Mesothelial cell of epicardium (in vitro differentiated cells): ENCODE results near the gene PHF8. TPM values are rescaled to one million over a fixed set of nuclear protein-coding genes. Genes with fewer than 3 reads are reported as not detected.

ENCODE experiments used
- DNase-seq, 2 experiments: peaks; one replicate each; pipeline ENCODE4 v3.0.0; 2021; ENCODE audit warnings: low spot score in 2 of 2; ENCODE audit not compliant: unreplicated experiment in 2 of 2
- H3K27ac Mint-ChIP-seq: 2 replicates; pipeline ENCODE4 v1.8.0; 2021; ENCODE audit warnings: mixed read lengths
- H3K27me3 Mint-ChIP-seq: 2 replicates; pipeline ENCODE4 v1.8.0; 2021; ENCODE audit warnings: low read depth, mixed read lengths
- H3K36me3 Mint-ChIP-seq: 2 replicates; pipeline ENCODE4 v1.8.0; 2021; ENCODE audit warnings: mixed read lengths
- H3K4me1 Mint-ChIP-seq: 2 replicates; pipeline ENCODE4 v1.8.0; 2021; ENCODE audit warnings: mixed read lengths
- H3K4me3 Mint-ChIP-seq: 2 replicates; pipeline ENCODE4 v1.8.0; 2021; ENCODE audit warnings: mild to moderate bottlenecking, moderate library complexity, mixed read lengths
- H3K9me3 Mint-ChIP-seq: 2 replicates; pipeline ENCODE4 v1.8.0; 2021; ENCODE audit warnings: mixed read lengths
- CTCF ChIP-seq: fragments of 200-600 bp; sonication (generic); IDR thresholded peaks from one replicate; pipeline ENCODE4 v1.5.0; 2021; ENCODE audit warnings: antibody characterized with exemption; ENCODE audit not compliant: unreplicated experiment
- total RNA-seq: library from RNA; stranded (reverse); gene quantifications from 3 replicates; pipeline ENCODE4 v1.2.1, GENCODE V29; 2021

PHF8 gene
- total RNA-seq, 1 donor from 2014 or later: 52.2 TPM

GRCh38 chrX:54024350-54024749 lies 19.9 kb downstream of the PHF8 start:
- Mint-ChIP-seq H3K4me3 (no peak overlapping the region), H3K36me3 (peaks cover 35% of the 10 kb centered on the region), H3K4me1 (no peaks in the 10 kb centered on the region), H3K9me3 (peaks cover 37% of the 10 kb centered on the region), H3K27me3 (no peaks in the 10 kb centered on the region), H3K27ac (no peak overlapping the region)
- DNase-seq: no peak
- TF ChIP-seq CTCF: no peak

GRCh38 chrX:54012830-54013500 lies 31.3 kb downstream of the PHF8 start:
- H3K36me3 Mint-ChIP-seq: peaks cover 36% of the 10 kb centered on the region

GRCh38 chrX:54007682-54008081 lies 36.6 kb downstream of the PHF8 start:
- DNase-seq: no peak
- peaks cover 28% of the 10 kb centered on the region for H3K36me3 Mint-ChIP-seq
- H3K4me1 Mint-ChIP-seq: no peaks in the 10 kb centered on the region
- TF ChIP-seq CTCF: no peak
- H3K4me3 Mint-ChIP-seq: no peak overlapping the region
- H3K27me3 Mint-ChIP-seq: no peaks in the 10 kb centered on the region
- peaks cover 23% of the 10 kb centered on the region for H3K9me3 Mint-ChIP-seq
- no peak overlapping the region for H3K27ac Mint-ChIP-seq

More at GRCh38 chrX:54012830-54013500, 31.3 kb downstream of the PHF8 start:
- no peak for TF ChIP-seq CTCF
- Mint-ChIP-seq H3K27ac (no peak overlapping the region), H3K27me3 (no peaks in the 10 kb centered on the region), H3K4me3 (no peak overlapping the region), H3K9me3 (peaks cover 19% of the 10 kb centered on the region), H3K4me1 (no peaks in the 10 kb centered on the region)
- no peak for DNase-seq

GRCh38 chrX:53997724-53998123 lies 46.5 kb downstream of the PHF8 start:
- H3K9me3 Mint-ChIP-seq: peaks cover 23% of the 10 kb centered on the region

DNA sequence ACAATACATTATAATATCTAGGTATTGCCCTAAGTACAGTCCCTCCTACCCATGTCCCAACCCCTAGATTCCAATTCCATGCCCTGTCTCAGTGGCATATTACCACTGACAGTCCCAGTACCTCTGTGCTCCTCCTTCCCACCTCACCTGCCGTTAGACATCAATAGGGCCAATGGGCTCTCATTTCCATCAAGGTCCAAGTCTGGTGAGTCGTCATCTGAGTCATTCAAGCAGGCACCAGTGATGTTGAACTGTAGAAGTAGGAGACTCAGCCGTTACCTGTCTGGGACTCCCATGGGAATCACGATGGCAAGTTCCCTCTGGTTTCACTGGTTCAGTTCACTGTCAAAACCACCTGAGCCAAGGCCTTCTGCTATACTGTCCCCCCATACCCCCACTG lies 51.7 kb downstream of the PHF8 start:
- Mint-ChIP-seq H3K27ac (no peak overlapping the region), H3K9me3 (peaks cover 20% of the 10 kb centered on the region), H3K4me3 (no peak overlapping the region), H3K36me3 (peaks cover 29% of the 10 kb centered on the region), H3K4me1 (no peaks in the 10 kb centered on the region), H3K27me3 (no peaks in the 10 kb centered on the region)
- DNase-seq: no peak
- no peak for TF ChIP-seq CTCF

More at GRCh38 chrX:53997724-53998123, 46.5 kb downstream of the PHF8 start:
- DNase-seq: no peak
- Mint-ChIP-seq H3K4me3 (no peak overlapping the region), H3K27ac (no peak overlapping the region), H3K27me3 (no peaks in the 10 kb centered on the region), H3K36me3 (peaks cover 32% of the 10 kb centered on the region), H3K4me1 (no peaks in the 10 kb centered on the region)
- TF ChIP-seq CTCF: no peak
